Stimulated activated naive CD8-positive, alpha-beta T cell treated with anti-CD3 and anti-CD28 coated beads, Interleukin-15, Interleukin-2, amounts not matched to agents 100 ng/mL and 50 ng/mL, for 24 hours (primary cell): ENCODE measurements around the gene CSNK1E.

ENCODE experiments used
- H3K27ac Mint-ChIP-seq: one replicate; pipeline ENCODE4 v1.8.0; 2021; ENCODE audit warnings: mild to moderate bottlenecking, mixed read lengths
- H3K27me3 Mint-ChIP-seq: one replicate; pipeline ENCODE4 v1.8.0; 2021; ENCODE audit warnings: mixed read lengths
- H3K36me3 Mint-ChIP-seq: one replicate; pipeline ENCODE4 v1.8.0; 2021; ENCODE audit warnings: low read depth, mixed read lengths
- H3K4me1 Mint-ChIP-seq: one replicate; pipeline ENCODE4 v1.8.0; 2021; ENCODE audit warnings: low read depth, mixed read lengths
- H3K4me3 Mint-ChIP-seq: one replicate; pipeline ENCODE4 v1.8.0; 2021; ENCODE audit warnings: mild to moderate bottlenecking, mixed read lengths
- H3K9me3 Mint-ChIP-seq: one replicate; pipeline ENCODE4 v1.8.0; 2021; ENCODE audit warnings: mixed read lengths

Gene CSNK1E

GRCh38 chr22:38300946-38301345 is 16.3 kb downstream of the CSNK1E start:
- Mint-ChIP-seq H3K27ac (no peak overlapping the region), H3K36me3 (peaks cover 45% of the 10 kb centered on the region), H3K27me3 (no peaks in the 10 kb centered on the region), H3K4me1 (peaks cover 18% of the 10 kb centered on the region), H3K4me3 (no peak overlapping the region), H3K9me3 (no peaks in the 10 kb centered on the region)

GRCh38 chr22:38300197-38300945 is 16.9 kb downstream of the CSNK1E start:
- no peak overlapping the region for H3K4me3 Mint-ChIP-seq
- peaks cover 45% of the 10 kb centered on the region for H3K36me3 Mint-ChIP-seq
- H3K27ac Mint-ChIP-seq: no peak overlapping the region
- H3K27me3 Mint-ChIP-seq: no peaks in the 10 kb centered on the region
- H3K9me3 Mint-ChIP-seq: no peaks in the 10 kb centered on the region
- peaks cover 12% of the 10 kb centered on the region for H3K4me1 Mint-ChIP-seq

DNA sequence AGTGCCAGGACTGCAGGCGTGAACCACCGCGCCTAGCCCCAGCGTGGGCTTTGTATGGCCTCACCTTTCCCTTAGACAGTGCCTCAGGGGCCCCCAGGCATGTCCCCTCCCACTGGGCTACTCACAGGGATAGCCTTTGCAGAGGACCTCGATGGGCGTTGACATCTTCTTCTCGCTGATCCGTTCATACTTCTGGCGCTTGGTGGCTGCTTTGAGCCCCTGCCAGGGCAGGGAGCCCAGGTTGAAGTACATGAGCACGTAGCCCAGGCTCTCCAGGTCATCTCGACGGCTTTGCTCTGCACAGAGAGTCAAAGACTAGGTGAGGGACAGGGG is 17.5 kb downstream of the CSNK1E start:
- H3K36me3 Mint-ChIP-seq: peaks cover 45% of the 10 kb centered on the region
- no peak overlapping the region for H3K4me3 Mint-ChIP-seq
- H3K27ac Mint-ChIP-seq: no peak overlapping the region
- H3K4me1 Mint-ChIP-seq: peaks cover 8% of the 10 kb centered on the region
- no peaks in the 10 kb centered on the region for H3K9me3 Mint-ChIP-seq
- no peaks in the 10 kb centered on the region for H3K27me3 Mint-ChIP-seq

DNA sequence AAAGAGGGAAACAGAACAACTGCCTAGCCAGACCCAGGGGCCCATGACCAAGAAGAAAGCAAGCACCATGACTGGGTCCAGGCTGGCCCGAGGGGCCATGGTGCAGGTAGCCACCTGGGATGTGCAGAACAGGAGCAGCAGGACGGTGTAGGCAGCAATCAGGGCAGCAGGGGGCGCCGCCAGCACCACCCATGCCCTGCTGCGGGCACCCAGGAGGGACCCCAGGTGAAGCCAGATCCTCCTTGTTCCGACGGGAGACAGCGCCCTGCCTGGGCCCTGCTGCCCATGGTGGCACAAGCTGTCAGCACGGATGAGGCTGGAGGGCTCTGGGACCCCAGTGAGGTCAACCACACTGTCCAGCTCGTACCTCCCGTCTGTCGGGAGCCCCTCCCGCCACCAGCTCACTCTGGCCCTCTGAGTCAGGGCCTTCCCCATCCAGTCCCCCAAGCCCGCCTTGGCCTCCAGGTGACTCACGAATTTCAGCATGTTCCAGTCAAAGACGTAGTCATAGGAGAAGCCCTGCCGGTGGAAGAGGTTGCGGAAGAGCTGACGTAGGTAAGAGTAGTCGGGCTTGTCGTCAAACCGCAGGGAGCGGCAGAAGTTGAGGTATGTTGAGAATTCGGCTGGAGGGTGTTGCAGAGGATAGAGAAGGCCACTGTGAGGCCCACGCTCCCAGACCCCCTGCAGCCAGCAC is 18.8 kb downstream of the CSNK1E start:
- Mint-ChIP-seq H3K4me3 (no peak overlapping the region), H3K36me3 (peaks cover 42% of the 10 kb centered on the region), H3K9me3 (no peaks in the 10 kb centered on the region), H3K27ac (no peak overlapping the region), H3K27me3 (no peaks in the 10 kb centered on the region), H3K4me1 (no peaks in the 10 kb centered on the region)

DNA sequence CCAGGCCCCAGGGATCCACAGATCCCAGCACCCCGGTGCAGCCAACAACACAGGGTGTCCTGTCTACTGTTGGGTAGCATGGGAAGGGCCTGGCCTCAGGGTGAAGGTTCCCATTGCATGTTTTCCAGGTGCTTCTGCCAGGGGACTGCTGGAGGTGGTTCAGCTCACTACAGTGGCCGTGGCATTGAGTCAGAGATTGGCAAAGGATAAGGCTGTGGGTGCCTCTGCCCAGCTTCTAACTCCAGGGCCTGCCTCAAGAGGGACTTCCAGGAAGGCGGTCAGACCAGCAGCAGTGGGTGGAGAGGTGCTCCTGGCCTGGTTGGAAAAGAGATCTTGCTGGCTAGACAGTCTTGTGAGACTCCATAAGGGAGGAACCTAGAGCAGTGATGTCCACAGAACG is 20.9 kb downstream of the CSNK1E start:
- H3K4me3 Mint-ChIP-seq: no peak overlapping the region
- no peaks in the 10 kb centered on the region for H3K9me3 Mint-ChIP-seq
- H3K27me3 Mint-ChIP-seq: no peaks in the 10 kb centered on the region
- no peaks in the 10 kb centered on the region for H3K4me1 Mint-ChIP-seq
- no peak overlapping the region for H3K27ac Mint-ChIP-seq
- peaks cover 39% of the 10 kb centered on the region for H3K36me3 Mint-ChIP-seq

DNA sequence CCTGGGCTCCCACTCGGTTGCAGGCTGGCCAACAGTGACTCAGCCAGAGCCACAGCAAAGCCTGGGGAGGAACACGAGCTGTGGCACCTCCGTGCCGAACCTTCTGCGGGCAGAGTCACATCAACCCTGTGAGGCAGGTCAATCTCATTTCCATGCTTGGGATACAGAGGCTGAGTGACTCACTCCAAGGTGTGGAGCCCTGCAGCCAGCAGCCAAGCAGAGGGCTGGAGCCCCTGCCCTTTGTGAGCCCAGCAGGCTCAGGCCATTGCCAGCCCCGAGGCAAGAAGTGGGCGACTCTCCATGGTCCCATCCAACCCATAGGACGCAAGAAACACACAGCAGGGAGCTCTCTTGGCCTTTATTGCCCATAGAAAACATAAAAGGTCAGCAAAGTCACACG is 21.4 kb downstream of the CSNK1E start:
- Mint-ChIP-seq H3K4me1 (no peaks in the 10 kb centered on the region), H3K27ac (no peak overlapping the region), H3K9me3 (no peaks in the 10 kb centered on the region), H3K27me3 (no peaks in the 10 kb centered on the region), H3K4me3 (no peak overlapping the region), H3K36me3 (peaks cover 36% of the 10 kb centered on the region)

- Mint-ChIP-seq H3K9me3 (no peaks in the 10 kb centered on the region), H3K27me3 (no peaks in the 10 kb centered on the region), H3K4me3 (no peak overlapping the region), H3K27ac (no peak overlapping the region), H3K36me3 (peaks cover 33% of the 10 kb centered on the region), H3K4me1 (no peaks in the 10 kb centered on the region)
These were observed 21.9 kb downstream of the CSNK1E start for GRCh38 chr22:38295339-38295738.

DNA sequence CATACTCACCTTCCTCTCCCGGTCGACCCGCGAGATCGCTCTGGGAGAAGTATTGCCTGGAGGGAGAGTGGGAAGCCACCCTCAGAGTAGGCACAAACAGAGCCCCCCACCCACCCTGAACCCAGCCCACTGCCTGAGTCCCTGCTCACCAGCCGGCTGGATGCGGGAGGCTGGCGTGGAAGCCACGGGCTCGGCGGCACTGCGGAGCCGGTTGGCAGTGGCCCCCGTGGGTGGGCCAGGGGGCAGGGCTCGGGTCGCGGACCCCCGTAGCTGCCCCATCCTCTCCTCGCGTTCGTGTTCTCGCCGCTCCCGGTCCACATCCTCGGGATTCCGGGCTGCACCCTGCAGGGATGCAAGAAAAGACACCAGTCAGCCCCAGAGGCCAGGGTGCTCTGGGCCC is 23.0 kb downstream of the CSNK1E start:
- H3K27me3 Mint-ChIP-seq: no peaks in the 10 kb centered on the region
- H3K36me3 Mint-ChIP-seq: peaks cover 28% of the 10 kb centered on the region
- no peaks in the 10 kb centered on the region for H3K9me3 Mint-ChIP-seq
- no peak overlapping the region for H3K4me3 Mint-ChIP-seq
- H3K27ac Mint-ChIP-seq: no peak overlapping the region
- H3K4me1 Mint-ChIP-seq: no peaks in the 10 kb centered on the region

DNA sequence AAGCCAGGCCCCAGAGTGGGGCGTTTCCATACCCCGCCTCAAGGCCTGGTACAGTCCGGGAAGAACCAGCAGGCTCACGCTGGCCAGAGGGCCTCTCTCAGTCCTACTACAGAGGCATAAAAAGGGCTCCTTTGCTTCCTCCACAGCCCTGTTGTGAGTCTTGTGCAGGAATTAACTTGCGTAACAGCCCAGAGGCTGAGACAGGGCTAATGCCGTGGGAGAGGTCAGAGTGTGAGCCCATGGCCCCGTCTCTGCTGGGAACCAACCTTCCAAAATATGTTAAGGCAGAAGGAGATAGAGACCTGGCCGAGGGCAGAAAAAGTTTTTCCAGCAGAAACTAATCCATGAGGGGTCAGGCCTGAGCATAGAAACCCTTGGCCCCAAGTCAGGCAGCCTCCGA is 24.5 kb downstream of the CSNK1E start:
- no peaks in the 10 kb centered on the region for H3K27me3 Mint-ChIP-seq
- H3K4me1 Mint-ChIP-seq: no peaks in the 10 kb centered on the region
- no peak overlapping the region for H3K4me3 Mint-ChIP-seq
- no peaks in the 10 kb centered on the region for H3K9me3 Mint-ChIP-seq
- no peak overlapping the region for H3K27ac Mint-ChIP-seq
- H3K36me3 Mint-ChIP-seq: peaks cover 24% of the 10 kb centered on the region

- Mint-ChIP-seq H3K27me3 (no peaks in the 10 kb centered on the region), H3K9me3 (no peaks in the 10 kb centered on the region), H3K27ac (no peak overlapping the region), H3K4me3 (no peak overlapping the region), H3K4me1 (no peaks in the 10 kb centered on the region), H3K36me3 (peaks cover 16% of the 10 kb centered on the region)
These were observed 25.9 kb downstream of the CSNK1E start for GRCh38 chr22:38291201-38291777.

DNA sequence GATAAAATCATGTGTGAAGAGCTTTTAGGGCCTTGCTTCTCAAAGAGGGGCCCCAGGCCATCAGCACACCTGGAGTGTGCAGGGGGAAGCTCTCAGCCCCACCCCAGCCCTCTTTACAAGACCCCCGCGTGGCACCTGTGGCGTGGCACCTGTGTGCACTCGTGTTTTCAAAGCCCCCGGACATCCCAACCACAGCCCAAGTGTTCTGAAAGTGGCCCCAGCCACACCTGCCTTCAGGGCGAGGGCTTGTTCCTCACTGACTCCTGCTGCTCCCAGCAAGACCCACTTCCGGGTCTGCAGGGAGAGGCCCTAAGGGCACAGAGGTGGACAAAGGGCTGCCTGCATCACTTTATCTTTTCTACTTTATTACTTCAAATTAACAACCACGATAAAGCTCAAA is 26.9 kb downstream of the CSNK1E start:
- no peaks in the 10 kb centered on the region for H3K9me3 Mint-ChIP-seq
- H3K27ac Mint-ChIP-seq: no peak overlapping the region

GRCh38 chr22:38289583-38290082 is 27.6 kb downstream of the CSNK1E start:
- no peaks in the 10 kb centered on the region for H3K27me3 Mint-ChIP-seq
- no peak overlapping the region for H3K27ac Mint-ChIP-seq
- H3K4me3 Mint-ChIP-seq: no peak overlapping the region
- H3K36me3 Mint-ChIP-seq: peaks cover 15% of the 10 kb centered on the region
- no peaks in the 10 kb centered on the region for H3K4me1 Mint-ChIP-seq
- no peaks in the 10 kb centered on the region for H3K9me3 Mint-ChIP-seq

More for the DNA sequence above, 26.9 kb downstream of the CSNK1E start:
- no peaks in the 10 kb centered on the region for H3K27me3 Mint-ChIP-seq
- no peak overlapping the region for H3K4me3 Mint-ChIP-seq
- H3K4me1 Mint-ChIP-seq: no peaks in the 10 kb centered on the region
- peaks cover 16% of the 10 kb centered on the region for H3K36me3 Mint-ChIP-seq

GRCh38 chr22:38286915-38287669 is 30.1 kb downstream of the CSNK1E start:
- H3K9me3 Mint-ChIP-seq: no peaks in the 10 kb centered on the region
- H3K27me3 Mint-ChIP-seq: no peaks in the 10 kb centered on the region
- no peaks in the 10 kb centered on the region for H3K4me1 Mint-ChIP-seq
- no peak overlapping the region for H3K27ac Mint-ChIP-seq
- peaks cover 4% of the 10 kb centered on the region for H3K36me3 Mint-ChIP-seq
- no peak overlapping the region for H3K4me3 Mint-ChIP-seq

DNA sequence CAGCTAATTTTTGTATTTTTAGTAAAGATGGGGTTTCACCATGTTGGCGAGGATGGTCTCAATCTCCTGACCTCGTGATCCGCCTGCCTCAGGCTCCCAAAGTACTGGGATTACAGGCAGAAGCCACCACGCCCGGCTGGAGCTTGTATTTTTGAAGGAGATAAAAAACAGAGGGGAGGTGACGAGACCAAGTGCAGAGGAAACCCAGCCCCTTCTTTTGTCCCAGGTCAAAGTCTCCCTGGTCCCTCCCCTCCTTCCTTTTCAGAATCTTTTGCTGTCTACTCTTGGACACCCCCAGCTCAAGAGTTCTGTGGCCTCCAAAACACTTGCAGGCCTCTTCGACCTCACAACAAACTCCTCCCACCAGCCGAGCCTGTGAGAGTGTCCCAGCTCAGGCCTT is 32.2 kb downstream of the CSNK1E start:
- Mint-ChIP-seq H3K36me3 (peaks cover 4% of the 10 kb centered on the region), H3K4me1 (no peaks in the 10 kb centered on the region), H3K4me3 (no peak overlapping the region), H3K27me3 (no peaks in the 10 kb centered on the region), H3K9me3 (no peaks in the 10 kb centered on the region), H3K27ac (no peak overlapping the region)

GRCh38 chr22:38284042-38284402 is 33.2 kb downstream of the CSNK1E start:
- Mint-ChIP-seq H3K27ac (no peak overlapping the region), H3K4me1 (no peaks in the 10 kb centered on the region), H3K36me3 (peaks cover 4% of the 10 kb centered on the region), H3K9me3 (no peaks in the 10 kb centered on the region), H3K27me3 (no peaks in the 10 kb centered on the region), H3K4me3 (no peak overlapping the region)
